Fibroblast of skin of scalp (primary cell): ENCODE results near the gene TUBA4B. TPM values are rescaled to one million over a fixed set of nuclear protein-coding genes. Genes with fewer than 3 reads are reported as not detected.

Source experiments
- DNase-seq: peaks from one replicate; pipeline ENCODE4 v3.0.0-alpha.2; 2013
- polyA plus RNA-seq, 2 experiments: library from polyadenylated mRNA; unstranded; fragments of 120-200 nt; gene quantifications; one replicate each; pipeline ENCODE4 v1.2.1, GENCODE V29; 2013; ENCODE audit not compliant: insufficient read length in 2 of 2

The TUBA4B gene
- polyA plus RNA-seq (2013, experiment 1 of 2; ENCODE audit: insufficient read length) = 0.10 TPM
- polyA plus RNA-seq (2013, experiment 2 of 2; ENCODE audit: insufficient read length) = 0.16 TPM

DNA sequence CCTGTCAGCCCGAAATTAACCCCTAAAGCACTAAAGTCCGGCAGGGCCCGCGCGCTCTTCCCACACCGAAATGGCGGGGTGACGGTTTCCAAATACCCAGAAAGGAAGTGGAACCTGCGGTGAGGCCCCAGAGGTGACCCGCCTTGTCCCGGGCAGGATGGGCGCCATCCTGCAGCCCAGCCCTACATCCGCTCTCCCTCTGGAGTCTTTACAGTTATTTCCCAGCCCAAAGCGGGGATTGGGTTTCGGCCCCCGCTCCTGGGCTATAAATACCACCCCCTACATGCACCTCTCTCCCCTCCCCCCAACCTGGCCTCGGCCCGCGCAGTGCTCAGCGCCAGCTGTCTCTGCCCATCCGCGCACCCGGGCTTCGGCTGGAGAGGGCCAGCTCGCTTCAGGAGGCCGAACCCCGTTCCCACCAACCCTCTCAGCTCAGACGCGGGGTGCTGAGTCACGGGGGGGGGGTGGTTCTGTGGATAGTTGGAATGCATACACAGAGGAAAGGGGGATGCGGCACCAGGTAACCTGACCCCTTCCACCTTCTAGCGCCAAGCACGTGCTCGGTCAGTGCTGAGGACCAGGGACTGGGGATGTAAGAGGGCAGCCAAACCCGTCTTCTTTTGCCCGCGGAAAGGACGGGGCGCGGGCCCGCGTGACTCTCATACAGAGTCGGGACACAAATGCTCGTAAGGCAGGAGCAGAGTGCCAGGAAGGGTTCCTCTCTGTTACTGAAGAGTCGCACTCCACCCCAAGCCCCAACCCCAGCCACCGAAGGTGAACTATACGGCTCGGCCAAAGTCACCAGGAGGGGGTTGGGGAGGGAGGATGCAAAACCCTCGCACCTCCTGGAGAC is at the start of gene TUBA4B:
TSS of gene TUBA4B (plus strand) at position 344 of the 853 bp plus-strand sequence. CDS start at position 509, 165 bp downstream.
- DNase-seq = no peak

DNA sequence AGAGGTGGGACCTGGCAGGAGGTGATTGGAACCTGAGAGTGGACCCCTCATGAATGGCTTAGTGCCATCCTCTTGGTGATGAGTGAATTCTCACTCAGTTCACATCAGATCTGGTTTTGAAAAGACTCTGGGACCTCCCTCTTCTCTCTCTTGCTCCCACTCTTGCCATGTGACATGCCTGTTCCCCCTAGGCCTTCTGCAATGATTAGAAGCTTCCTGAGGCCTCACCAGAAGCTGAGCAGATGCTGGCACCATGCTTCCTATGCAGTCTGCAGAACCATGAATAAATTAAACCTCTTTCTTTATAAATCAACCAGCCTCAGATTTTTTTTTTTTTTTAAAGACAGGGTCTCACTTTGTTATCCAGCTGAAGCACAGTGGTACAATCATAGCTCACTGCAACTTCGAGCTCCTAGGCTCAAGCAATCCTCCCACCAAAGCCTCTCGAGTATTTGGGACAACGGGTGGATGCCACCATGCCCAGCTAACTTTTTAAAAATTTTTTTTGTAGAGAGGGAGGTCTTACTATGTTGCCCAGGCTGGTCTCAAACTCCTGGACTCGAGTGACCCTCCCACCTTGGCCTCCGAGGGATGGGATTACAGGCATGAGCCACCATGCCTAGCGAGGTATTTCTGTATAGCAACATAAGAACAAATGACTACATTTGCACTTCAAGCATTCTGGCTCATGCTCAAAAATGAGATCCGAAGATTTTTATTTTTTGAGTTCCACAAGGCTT is 48.4 kb upstream of the TUBA4B start:
- DNase-seq = no peak

DNA sequence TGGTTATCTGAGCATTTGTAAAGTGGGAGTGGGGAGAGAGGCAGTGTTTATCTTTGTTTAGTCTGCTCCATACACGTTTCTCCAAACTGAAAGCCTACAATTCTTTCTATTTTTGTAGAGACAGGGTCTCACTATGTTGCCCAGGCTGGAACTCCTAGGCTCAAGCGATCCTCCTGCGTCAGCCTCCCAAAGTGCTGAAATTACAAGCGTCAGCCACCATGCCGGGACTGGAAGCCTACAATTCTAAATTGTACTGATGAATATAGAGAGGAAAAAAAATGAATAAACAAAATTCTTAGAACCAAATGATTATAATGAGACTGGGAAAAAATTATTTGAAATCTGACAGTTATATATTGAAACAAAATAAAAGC is 47.9 kb upstream of the TUBA4B start:
- DNase-seq = no peak

DNA sequence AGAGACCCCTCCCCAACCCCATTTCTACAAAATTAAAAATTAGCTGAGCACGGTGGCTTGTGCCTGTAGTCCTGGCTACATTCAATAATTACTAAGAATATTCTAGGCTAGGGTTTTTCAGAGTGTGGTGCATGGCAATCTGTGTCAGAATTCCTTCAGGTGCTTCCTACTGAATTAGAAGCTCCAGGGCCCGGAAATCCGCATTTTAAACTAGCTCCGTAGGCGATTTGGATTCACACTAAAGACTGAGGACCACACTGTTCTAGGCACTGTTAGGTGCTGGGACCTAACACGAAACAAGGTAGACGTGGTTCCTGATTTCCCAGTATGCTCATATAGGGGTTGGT is 47.1 kb upstream of the TUBA4B start:
- DNase-seq = no peak

DNA sequence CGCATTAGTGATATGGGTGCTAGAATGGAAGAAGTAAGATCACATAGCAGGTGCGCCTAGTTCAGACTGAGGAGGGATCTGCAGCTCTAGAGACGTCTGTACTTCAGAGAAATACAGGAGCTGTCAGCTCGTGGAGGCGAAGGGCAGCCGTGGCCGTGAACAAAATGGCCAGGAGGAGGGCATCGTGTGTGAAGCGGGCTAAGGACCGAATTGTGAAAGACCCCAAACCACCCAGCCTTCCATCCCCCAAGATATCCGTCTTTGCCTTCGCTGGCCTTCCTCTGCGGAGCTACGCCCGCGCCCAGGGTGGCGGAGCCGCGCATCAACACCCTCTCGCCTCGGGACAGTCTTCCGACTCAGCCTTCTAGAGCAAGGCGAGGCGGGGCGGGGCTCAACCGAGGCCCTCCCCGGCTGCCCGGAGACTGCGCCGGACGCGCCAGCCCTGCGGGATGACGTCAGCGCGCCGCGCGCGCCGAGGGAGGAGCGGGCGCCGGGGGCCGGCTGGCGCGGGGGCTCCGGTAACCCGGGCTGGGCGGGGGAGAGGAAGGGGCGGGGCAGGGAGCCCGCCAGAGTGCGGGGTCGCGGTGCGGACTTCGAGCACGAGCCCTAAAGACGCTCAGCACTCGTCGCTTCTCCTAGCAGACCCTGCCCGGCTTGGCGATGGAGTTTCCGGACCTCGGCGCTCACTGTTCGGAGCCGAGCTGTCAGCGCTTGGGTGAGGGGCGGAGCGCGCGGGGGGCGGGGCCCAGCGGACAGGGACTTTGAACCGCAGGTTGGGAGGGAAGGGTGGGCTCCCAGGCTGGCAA is 46.5 kb upstream of the TUBA4B start, which contains the start of gene ZFAND2B:
TSS of gene ZFAND2B (plus strand) at position 455 of the 806 bp plus-strand sequence. CDS start at position 661, 206 bp downstream.
- peak; percentile 95 for DNase-seq

DNA sequence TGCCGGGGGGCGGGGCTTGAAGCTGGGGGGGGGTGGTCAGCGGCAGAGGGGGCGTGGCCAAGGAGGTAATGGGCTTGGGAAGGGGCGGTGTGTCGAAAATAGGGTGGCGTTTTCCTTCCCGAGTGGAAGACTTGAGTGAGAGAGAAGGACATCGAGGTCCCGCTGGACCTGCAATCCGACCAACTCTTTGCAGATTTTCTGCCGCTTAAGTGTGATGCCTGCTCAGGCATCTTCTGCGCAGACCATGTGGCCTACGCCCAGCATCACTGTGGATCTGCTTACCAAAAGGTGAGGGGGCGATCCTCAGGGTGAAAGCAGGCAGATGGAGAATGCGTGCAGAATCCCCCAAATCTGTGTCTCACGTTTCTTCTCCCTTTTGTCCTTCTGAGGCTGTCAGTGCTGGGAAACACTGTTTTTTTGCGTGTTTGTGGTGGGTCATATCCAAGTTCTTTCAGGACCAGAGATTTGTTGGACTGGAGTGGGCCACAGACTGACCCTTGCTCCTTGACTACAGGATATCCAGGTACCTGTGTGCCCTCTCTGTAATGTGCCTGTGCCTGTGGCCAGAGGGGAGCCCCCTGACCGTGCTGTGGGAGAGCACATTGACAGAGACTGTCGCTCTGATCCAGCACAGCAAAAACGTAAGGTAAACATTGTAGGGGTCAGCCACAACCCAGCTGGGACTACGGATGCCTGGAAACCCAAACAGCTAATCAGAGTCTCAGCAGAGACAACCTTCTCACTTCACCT is 45.7 kb upstream of the TUBA4B start:
- DNase-seq = no peak

DNA sequence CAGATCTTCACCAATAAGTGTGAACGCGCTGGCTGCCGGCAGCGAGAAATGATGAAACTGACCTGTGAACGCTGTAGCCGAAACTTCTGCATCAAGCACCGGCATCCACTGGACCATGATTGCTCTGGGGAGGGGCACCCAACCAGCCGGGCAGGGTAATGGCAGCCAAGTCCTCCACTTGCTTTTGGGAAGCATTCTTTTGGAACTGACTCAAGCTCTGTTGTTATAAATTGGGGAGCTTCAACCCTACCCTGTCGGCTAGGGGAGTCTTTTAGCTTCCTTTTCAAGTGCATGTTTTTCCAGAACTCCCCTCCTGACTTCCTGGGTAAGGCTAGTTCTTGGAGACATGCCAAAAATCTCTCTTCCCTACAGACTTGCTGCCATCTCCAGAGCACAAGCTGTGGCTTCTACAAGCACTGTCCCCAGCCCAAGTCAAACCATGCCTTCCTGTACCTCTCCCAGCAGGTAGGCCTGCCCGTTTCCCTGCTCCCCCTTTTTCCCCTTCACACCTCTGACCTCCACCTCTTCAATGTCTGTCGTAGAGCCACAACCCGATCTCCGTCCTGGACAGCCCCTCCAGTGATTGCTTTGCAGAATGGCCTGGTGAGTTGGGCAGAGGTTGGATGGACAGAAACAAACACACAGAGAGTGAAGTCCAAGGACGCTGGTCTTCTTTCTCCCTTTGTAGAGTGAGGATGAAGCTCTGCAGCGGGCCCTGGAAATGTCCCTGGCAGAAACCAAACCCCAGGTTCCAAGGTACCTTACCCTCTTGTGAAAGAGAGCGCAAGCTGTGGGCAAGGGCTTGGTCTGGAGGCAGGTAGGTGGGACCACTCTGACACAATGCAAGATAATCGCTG is 44.9 kb upstream of the TUBA4B start:
- DNase-seq = peak; percentile 55

DNA sequence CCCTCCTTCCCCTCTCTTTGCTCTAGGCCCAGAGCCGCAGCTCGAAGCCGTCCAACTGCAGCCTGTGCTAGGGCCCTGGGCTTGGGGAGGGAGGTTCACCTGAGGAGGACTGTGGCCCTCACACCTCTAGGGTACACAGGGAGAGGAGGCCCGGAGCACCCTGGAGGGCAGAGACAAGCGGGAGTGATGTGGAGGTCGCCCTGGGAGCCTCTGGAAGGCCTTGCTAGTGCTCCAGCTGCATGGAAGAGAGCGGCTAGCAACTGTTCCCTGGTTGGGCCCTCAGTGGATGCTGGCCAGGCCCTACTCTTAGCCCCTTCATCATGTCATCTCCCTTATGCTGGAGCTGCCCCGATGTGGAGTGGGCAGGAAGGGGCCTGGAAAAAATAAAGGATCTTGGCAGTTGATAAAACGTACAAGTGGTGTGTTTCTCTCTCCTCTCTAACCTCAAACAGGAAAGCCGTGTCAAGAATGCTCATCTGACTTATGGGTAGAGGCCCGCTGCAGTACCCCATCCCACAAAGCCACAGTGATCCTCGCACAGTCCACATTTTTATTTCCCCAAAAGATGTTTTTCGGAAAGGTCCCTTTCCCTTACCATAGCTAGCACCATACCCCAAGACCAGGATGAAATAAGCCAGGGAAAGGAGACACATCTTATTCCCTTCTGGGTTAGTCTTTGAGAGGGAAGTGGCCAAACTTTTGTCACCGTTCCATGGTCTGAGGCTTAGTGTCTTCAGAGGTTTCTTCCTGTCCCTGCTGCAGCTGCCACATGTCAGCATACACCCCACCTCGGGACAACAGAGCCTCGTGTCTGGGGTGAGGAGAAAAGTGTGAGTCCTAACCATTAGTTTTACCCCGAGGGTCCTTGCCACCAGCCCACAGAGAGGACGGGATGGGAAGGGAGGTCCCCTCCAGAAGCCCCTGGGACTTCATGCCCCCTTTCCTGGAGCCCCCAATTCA is 43.5 kb upstream of the TUBA4B start:
- DNase-seq = no peak

DNA sequence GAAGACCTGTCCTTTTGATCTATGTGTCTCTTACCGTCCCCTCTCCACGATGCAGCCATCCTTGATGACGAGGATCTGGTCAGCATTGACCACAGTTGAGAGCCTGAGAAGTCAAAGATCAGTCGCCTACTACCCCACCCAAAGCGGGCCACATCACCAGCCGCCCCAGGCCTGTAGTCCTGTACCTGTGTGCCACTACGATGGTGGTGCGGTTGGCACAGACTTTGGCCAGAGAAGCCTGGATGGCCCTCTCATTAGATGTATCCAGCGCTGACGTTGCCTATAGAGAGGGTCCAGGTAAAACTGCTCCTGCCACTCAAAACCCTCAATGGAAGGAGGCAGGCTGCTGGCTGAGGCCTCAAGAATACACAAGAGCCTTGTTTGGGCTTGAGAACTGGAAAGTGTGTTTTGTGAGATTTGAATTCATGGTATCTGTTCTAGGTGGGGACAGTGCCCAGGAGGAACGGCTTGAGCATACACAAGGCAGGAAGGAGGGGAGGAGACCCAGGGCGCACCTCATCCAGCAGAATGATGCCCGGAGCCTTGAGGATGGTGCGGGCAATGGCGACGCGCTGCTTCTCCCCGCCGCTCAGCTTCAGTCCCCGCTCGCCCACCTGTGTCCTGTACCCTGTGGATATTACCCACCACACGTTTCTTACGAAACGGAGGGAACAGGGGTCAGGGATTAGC is 42.7 kb upstream of the TUBA4B start:
- DNase-seq = no peak

DNA sequence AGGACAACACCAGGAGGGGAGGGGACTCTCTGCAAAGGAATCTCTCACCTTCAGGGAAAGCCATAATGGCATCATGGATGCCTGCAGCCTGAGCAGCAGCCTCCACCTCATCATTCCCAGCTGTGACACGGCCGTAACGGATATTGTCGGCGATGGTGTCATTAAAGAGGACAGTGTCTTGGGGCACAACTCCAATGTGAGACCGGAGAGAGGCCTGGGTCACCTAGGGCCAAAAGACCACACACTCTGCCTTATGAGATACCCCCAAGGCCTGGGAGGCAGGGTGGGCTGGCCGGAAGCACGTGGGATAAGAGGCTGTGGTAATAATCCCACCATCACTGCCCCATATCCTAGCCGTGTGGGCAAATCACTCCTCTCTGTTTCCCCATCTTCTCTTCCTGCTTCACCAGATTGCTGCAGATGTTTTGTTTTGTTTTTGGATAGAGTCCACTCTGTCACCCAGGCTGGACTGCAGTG is 42.1 kb upstream of the TUBA4B start:
- no peak for DNase-seq

DNA sequence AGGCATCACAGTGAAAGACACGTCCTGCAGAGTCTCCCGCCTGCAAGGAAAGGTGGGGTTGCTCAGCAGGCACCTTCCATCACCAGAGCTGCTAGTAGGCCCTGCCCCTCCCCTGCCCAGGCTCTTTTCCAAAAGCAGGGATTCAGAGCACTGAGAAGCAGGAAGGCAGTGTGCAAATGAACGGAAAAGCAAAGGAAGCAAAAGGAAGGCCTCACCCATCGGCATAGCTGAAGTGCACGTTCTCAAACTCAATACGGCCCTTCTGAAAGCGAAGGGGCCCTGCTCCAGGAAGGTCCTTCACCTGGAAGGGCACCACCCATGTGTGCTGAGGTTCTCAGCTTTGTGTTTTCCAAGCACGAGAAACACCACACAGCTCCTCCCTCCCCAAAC is 40.0 kb upstream of the TUBA4B start:
- DNase-seq = no peak

DNA sequence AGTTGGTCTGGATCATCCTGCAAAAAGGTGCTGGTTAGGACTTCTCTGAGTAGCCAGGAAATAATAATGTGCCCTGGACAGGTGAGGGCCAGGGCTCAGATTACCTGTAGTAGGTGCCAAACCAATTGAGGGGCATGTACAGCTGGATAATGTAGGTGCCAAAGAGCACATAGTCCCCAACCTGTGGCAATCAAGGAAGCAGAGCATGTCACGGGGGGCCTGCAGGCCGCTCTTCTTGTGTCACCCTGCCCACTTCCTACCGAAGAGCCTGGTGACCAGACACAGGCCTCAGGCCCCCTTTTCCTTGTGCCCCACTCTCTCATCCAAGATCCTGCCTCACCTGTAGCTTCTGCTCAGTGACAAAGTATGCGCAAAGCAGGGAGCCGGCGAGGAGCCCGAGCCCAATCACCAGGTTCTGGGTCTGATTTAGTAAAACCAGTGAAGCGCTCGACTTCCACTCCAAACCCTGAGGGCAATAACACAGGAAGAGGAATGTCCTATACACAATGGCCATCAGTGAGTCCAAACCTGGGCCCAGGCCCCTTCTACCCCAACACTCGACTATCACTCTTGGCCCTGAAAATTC is 39.5 kb upstream of the TUBA4B start:
- no peak for DNase-seq

DNA sequence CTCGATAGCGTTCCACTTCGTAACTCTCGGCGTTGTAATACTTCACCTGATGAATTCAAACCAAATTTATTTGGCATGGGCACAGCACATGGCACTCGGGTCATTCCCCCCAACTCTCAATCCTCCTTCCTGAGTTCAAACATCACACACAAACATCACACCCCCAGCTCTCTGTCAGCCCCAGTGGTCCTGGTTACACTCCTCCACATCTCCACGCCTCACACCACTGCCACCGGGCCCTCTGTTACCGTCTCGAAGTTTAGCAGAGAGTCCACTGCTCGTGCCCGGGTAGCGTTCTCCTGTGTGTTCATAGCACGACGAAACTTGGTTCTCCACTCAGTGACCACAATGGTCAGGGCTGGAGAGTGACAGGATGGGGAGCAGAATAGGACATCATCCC is 38.9 kb upstream of the TUBA4B start:
- DNase-seq = no peak

DNA sequence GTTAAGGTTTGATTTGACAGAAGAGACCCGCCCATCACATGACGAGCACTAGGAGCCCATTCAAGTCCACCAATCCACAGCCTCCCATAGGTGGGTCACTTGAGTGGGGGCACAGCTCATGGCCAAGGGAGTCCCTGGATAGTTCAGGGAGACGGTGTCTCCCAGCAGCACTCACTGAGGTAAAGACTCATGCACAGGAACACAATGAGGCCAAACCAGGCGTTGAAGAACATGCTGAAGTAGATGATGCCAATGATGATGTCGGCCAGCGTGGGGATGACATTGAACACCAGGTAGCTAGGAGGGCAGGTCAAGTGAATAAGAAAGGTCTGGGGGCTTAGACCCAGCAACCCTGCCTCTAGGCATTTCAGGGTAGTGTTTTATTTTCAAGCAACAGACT is 38.3 kb upstream of the TUBA4B start:
- DNase-seq = no peak

DNA sequence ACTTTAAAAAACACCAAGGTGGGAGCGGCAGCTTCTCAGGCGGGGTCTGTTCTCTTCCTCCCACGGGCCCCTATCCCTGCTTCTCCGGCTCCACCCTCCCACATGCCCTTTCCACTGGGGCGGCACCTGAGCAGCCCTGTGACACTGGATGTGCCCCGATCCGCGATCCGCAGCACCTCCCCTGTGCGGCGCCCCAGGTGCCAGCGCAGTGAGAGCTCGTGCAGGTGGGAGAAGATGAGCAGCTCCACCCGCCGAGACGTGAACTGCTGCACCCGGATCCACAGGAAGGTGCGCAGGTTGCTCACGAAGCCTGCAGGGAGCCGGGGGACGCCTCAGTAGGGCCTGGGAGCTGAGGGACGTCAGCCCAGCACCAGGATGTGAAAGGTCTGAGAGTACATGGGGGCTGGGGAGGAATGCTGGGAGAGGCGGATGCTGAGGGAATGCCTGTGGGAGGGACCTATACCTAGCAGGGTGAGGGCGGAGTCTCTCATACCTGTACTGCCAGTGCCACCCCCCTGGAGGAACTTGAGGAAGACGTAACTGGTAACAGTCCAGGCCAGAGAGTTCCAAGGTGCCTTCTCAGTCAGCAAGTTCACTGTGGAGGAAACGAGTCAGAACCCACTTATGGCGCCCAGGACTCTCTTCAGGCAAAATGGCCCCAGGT is 37.0 kb upstream of the TUBA4B start:
- DNase-seq = no peak

DNA sequence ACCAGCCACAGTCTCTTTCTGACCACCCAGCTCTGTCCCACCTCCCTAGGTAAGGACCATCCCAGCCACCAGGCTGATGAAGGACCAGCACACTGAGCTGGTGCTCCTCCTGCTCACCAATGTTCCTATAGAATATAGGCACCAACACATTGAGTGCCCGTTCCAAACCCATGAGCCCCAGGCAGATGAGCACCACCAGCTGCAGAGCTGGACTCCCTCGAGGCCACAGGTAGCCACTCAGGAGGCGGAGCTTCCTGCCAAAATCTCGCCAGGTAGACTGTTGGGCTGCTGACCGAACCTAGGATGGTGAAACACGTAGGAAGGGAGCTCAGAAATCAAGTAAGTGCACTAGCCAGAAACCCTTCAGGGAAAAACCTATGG is 36.5 kb upstream of the TUBA4B start:
- no peak for DNase-seq

DNA sequence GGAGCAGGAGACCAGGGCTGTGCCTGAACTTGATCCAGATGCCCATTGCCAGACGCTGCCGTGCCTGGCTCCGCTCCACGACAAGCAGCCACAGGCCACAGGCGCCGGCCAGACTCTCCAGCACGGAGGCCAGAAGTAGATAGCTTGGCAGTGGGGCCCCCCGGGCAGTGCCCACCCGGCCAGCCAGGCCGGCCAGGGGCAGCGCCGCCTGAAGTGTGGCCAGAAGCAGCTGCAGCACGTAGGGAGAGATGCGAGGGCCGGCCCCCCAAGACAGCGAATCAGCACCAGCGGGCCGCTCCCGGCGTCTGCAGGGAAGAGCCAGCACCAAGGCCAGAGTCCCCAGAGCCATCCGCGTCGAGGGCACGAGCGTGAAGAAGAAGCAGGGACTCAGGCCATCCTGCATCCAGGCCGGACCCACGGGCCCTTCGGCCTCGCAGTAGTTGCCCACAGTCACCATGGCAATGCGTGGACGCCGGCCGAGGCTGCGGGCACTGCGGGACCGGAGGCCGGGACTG is 34.8 kb upstream of the TUBA4B start:
- DNase-seq = peak; percentile 80
